Sigmoid colon (tissue), 7 donors: ENCODE data around the gene TLR9. TPM values are rescaled to one million over a fixed set of nuclear protein-coding genes. Genes with fewer than 3 reads are reported as not detected.

Experiments
- DNase-seq: peaks from one replicate; pipeline ENCODE4 v3.0.0-alpha.2; 2019
- H3K27ac ChIP-seq, 4 donors: fragments of 200-600 bp; sonication (generic); one replicate each; pipeline ENCODE4 v1.5.1; 2016 to 2019; ENCODE audit warnings: mild to moderate bottlenecking in 1 of 4
- H3K27me3 ChIP-seq, 3 donors: fragments of 200-600 bp; sonication (generic); one replicate each; pipeline ENCODE4 v1.5.1; 2019; ENCODE audit warnings: mild to moderate bottlenecking in 1 of 3
- H3K36me3 ChIP-seq, 4 donors: fragments of 200-600 bp; sonication (generic); one replicate each; pipeline ENCODE4 v1.5.1; 2016 to 2019
- H3K4me1 ChIP-seq, 4 donors: fragments of 200-600 bp; sonication (generic); one replicate each; pipeline ENCODE4 v1.5.1; 2017 to 2019
- H3K4me3 ChIP-seq, 4 donors: fragments of 200-600 bp; sonication (generic); one replicate each; pipeline ENCODE4 v1.5.1; 2017 to 2019; ENCODE audit warnings: mild to moderate bottlenecking in 2 of 4, moderate library complexity in 1 of 4
- H3K9me3 ChIP-seq, 4 donors: fragments of 200-600 bp in 3 of 4; sonication (generic) in 3 of 4; one replicate each; pipeline versions ENCODE4 v1.5.1 to v1.6.1; 2013 to 2019
- CTCF ChIP-seq, 4 experiments: fragments of 450-650 bp in 3 of 4; fragments of 200-600 bp in 1 of 4; IDR thresholded peaks; one replicate each; pipeline ENCODE4 v1.5.1; 2016 to 2019; ENCODE audit warnings: antibody characterized with exemption in 4 of 4, mild to moderate bottlenecking in 3 of 4, moderate library complexity in 2 of 4
- EP300 ChIP-seq, 4 donors: sonication (generic); formaldehyde crosslinking; IDR thresholded peaks; one replicate each; pipeline ENCODE4 v1.6.1; 2017; ENCODE audit warnings: antibody characterized with exemption in 4 of 4
- POLR2A ChIP-seq, 2 donors: fragments of 450-650 bp; IDR thresholded peaks; one replicate each; pipeline ENCODE4 v1.6.1; 2016; ENCODE audit warnings: antibody characterized with exemption in 2 of 2, mild to moderate bottlenecking in 2 of 2, moderate library complexity in 2 of 2
- POLR2AphosphoS5 ChIP-seq, 4 donors: sonication (generic); formaldehyde crosslinking; IDR thresholded peaks; one replicate each; pipeline ENCODE4 v1.6.1; 2017; ENCODE audit warnings: antibody characterized with exemption in 4 of 4
- WGBS, 2 donors: extraction: QIAGEN DNeasy Blood & Tissue Kit; methylation state at CpG; one replicate each; pipeline ENCODE4 v1.1.7; 2013; 5-methylcytosine and 5-hydroxymethylcytosine counted together
- intact Hi-C: fragments of 100-400 bp; cut with DNase I; formaldehyde crosslinking; loops from one replicate; pipeline ENCODE4 v1.15.1; 2023
- polyA plus RNA-seq, 3 donors: library from polyadenylated mRNA; stranded (reverse); fragments of 200-250 nt; gene quantifications; one replicate each; pipeline ENCODE4 v1.2.3, GENCODE V29; 2013
- total RNA-seq, 4 donors: library from RNA; depleted of rRNA; stranded (reverse); fragments of >200 nt; gene quantifications; one replicate each; pipeline ENCODE4 v1.1.0, GENCODE V29; 2016
- donor health status: healthy with polysubstance abuse.
- donor health status: Bipolar disorder and iron deficiency.
- donor health status: healthy.

TLR9 gene
- total and polyA plus RNA-seq, 7 donors = 0.54 to 0.98 (median 0.55) TPM; not detected in 4

GRCh38 chr3:52200981-52201679 lies 24.3 kb downstream of the TLR9 start:
- peaks cover 0 to 42% (median 29%) of the 10 kb centered on the region in 4 donors for H3K4me1 ChIP-seq

GRCh38 chr3:52198643-52199608 lies 26.5 kb downstream of the TLR9 start:
- DNase-seq = no peak
- no peak for TF ChIP-seq POLR2A (IDR thresholded peaks at IDR 0.05)
- no peak for TF ChIP-seq POLR2AphosphoS5 (IDR thresholded peaks at IDR 0.05)
- no peak for TF ChIP-seq CTCF (IDR thresholded peaks at IDR 0.05)
- no peak for TF ChIP-seq EP300 (IDR thresholded peaks at IDR 0.05)
- 49 to 50% methylated on average over 14 of the region's 14 CpGs for WGBS, 2 donors
- H3K4me3 ChIP-seq = peak overlapping the region; percentile 88 to 97 (median 91)
- intact Hi-C loops = loop anchor here (2.0 to 5.0 kb wide), 3 partner anchors 44 to 257 kb away; partner anchors contain the start of genes DUSP7, PARP3, POC1A and RRP9
- H3K27ac ChIP-seq = peak overlapping the region; percentile 86 to 90 (median 88)
- no peaks in the 10 kb centered on the region for H3K27me3 ChIP-seq
- peaks cover 0 to 59% (median 41%) of the 10 kb centered on the region in 4 donors for H3K4me1 ChIP-seq
- no peaks in the 10 kb centered on the region for H3K9me3 ChIP-seq
- H3K36me3 ChIP-seq = peaks cover 16 to 30% (median 20%) of the 10 kb centered on the region in 4 donors

More at GRCh38 chr3:52200981-52201679, 24.3 kb downstream of the TLR9 start:
- Histone ChIP-seq H3K9me3 (no peaks in the 10 kb centered on the region), H3K4me3 (no peak overlapping the region), H3K36me3 (peaks cover 28 to 52% (median 39%) of the 10 kb centered on the region in 4 donors), H3K27me3 (no peaks in the 10 kb centered on the region), H3K27ac (no peak overlapping the region)
- 89 to 92% methylated on average over 5 of the region's 5 CpGs for WGBS, 2 donors
- DNase-seq = no peak
- no peak for TF ChIP-seq EP300 (IDR thresholded peaks at IDR 0.05)
- TF ChIP-seq POLR2A (IDR thresholded peaks at IDR 0.05) = no peak
- no peak for TF ChIP-seq CTCF (IDR thresholded peaks at IDR 0.05)
- no peak for TF ChIP-seq POLR2AphosphoS5 (IDR thresholded peaks at IDR 0.05)
- intact Hi-C loops = no loop called here

GRCh38 chr3:52197842-52198625 lies 27.4 kb downstream of the TLR9 start, which contains the start of gene ALAS1:
TSS of gene ALAS1 (plus strand) at chr3:52198160. CDS start at chr3:52199242, 1,082 bp downstream.
- intact Hi-C loops = loop anchor here (2.0 to 5.0 kb wide), 3 partner anchors 43 to 256 kb away; partner anchors contain the start of genes DUSP7, PARP3, POC1A and RRP9
- Histone ChIP-seq H3K27ac (peak within 1 kb of the TSS; percentile 86 to 90 (median 88)), H3K9me3 (no peaks in the 10 kb centered on the region), H3K4me3 (peak within 1 kb of the TSS; percentile 88 to 97 (median 91)), H3K27me3 (no peaks in the 10 kb centered on the region), H3K36me3 (peaks cover 9 to 22% (median 13%) of the 10 kb centered on the region in 4 donors), H3K4me1 (peaks cover 0 to 65% (median 47%) of the 10 kb centered on the region in 4 donors)
- TF ChIP-seq POLR2AphosphoS5 (IDR thresholded peaks at IDR 0.05) (peak; percentile 83 to 95 (median 92)), EP300 (IDR thresholded peaks at IDR 0.05) (no peak), POLR2A (IDR thresholded peaks at IDR 0.05) (peak; percentile 58 to 88), CTCF (IDR thresholded peaks at IDR 0.05) (peak; percentile 29 to 54 (median 33))
- WGBS, 2 donors = 0% methylated on average over 71 of the region's 71 CpGs
- peak; percentile 95 for DNase-seq

- H3K9me3 ChIP-seq = no peaks in the 10 kb centered on the region
- H3K4me3 ChIP-seq = peak overlapping the region; percentile 88 to 97 (median 91)
- TF ChIP-seq POLR2AphosphoS5 (IDR thresholded peaks at IDR 0.05) = no peak
- no peak for TF ChIP-seq CTCF (IDR thresholded peaks at IDR 0.05)
- H3K27me3 ChIP-seq = no peaks in the 10 kb centered on the region
- intact Hi-C loops = loop anchor here (5.0 kb wide), 2 partner anchors 140 to 255 kb away; partner anchors contain the start of genes DUSP7, PARP3 and RRP9
- H3K36me3 ChIP-seq = peaks cover 3 to 16% (median 7%) of the 10 kb centered on the region in 4 donors
- 22 to 45% methylated on average over 10 of the region's 10 CpGs for WGBS, 2 donors
- H3K4me1 ChIP-seq = peaks cover 0 to 70% (median 50%) of the 10 kb centered on the region in 4 donors
- DNase-seq = no peak
- peak overlapping the region; percentile 86 to 90 (median 88) for H3K27ac ChIP-seq
These were observed 28.0 kb downstream of the TLR9 start for GRCh38 chr3:52197499-52197841.
